ENCODE results near the gene CFB. TPM values are rescaled to one million over a fixed set of nuclear protein-coding genes. Genes with fewer than 3 reads are reported as not detected.

The CFB gene
- total and polyA plus RNA-seq, 9 of the 15 experiments (the other 6 are each of a cell fraction or from before 2014, with no cell fraction given): 0.08 to 0.91 (median 0.22) TPM; not detected in 4

DNA sequence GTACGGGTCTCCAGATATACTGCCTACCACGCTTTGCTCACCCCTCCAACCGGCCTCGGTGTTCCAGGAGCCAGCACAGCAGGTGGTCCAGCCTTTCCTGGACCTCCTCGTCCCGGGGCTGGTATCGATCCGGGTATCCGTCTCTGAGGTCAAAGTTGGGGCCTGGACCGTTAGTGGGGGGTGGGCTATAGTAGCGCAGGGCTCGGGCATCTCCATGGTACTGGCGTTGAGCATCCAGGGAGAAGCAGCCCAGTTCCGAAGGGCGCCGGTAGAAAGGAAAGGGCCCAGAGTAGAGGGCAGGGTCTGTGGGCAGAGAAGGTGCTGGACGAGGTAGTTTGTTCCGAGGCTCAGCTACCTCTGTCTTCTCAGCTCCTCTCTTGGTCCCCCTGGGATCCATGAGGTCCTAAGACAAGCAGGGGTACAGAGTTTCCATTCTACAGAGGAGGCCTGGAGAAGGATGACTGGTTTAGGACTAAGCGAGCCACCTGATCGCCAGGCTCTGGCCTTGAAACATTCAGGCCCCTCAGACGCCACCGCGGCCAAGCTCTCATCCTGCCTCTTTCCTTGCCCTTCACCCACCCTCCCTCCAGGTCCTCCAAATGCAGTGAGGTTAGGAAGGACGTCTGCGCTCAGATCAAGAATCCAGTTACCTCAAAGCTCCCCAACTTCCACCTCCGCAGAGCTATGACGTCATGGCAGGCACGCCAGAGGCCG is 25.5 kb downstream of the CFB start:
- intact Hi-C loops (cut with micrococcal nuclease) (loop anchor here (10.0 kb wide), 1 partner anchor 237 kb away; the partner anchor contains the start of gene CLIC1), in situ Hi-C loops (cut with MboI) (loop anchor here (5.0 kb wide), 1 partner anchor 46 kb away; no protein-coding TSS in a partner anchor)
- POLR2A ChIA-PET: interaction anchor here (0.6 to 5.8 kb wide), 12 partner anchors 8 to 422 kb away, joined by 3 to 74 read pairs (median 5); partner anchors contain the start of genes CFB, FKBPL, NELFE and SKIC2
- Histone ChIP-seq H3K4me1 (replicated peaks in 1 of 2; ENCODE audit: control insufficient read depth in 2 of 2, insufficient read depth in 2 of 2, low read length in 2 of 2) (peaks cover 56 to 61% of the 10 kb centered on the region in 2 experiments; a peak in 4 of 5 replicates), H3K9me1 (ENCODE audit: control insufficient read depth, insufficient read depth, low read length) (no peaks in the 10 kb centered on the region), H3K27me3 (ENCODE audit: control insufficient read depth in 2 of 2, insufficient read depth in 2 of 2, low read length in 2 of 2) (no peaks in the 10 kb centered on the region), H3K4me2 (ENCODE audit: insufficient read depth, low read length) (peak overlapping the region; percentile 99), H3K27ac (ENCODE audit: extremely low read depth, low read depth, low read length) (peak overlapping the region; percentile 84), H2AFZ (ENCODE audit: low read depth, low read length) (peak overlapping the region; percentile 93), H3K4me3 (peak overlapping the region; percentile 56), H3K36me3 (ENCODE audit: control insufficient read depth, insufficient read depth, low read length) (peaks cover 56% of the 10 kb centered on the region), H3K79me2 (ENCODE audit: control insufficient read depth, insufficient read depth, low read length) (peaks cover 48% of the 10 kb centered on the region), H3K9ac (ENCODE audit: insufficient read depth in 1 of 2, low read depth in 2 of 2, low read length in 2 of 2) (peak overlapping the region; percentile 90 to 96), H3K9me3 (replicated peaks; ENCODE audit: control insufficient read depth, insufficient read depth, low read depth, low read length) (no peaks in the 10 kb centered on the region), H4K20me1 (replicated peaks; ENCODE audit: control insufficient read depth, insufficient read depth, low read length) (no peaks in the 10 kb centered on the region)
- FAIRE-seq (no peak), DNase-seq (ENCODE audit: extremely low read depth in 1 of 4, low spot score in 3 of 4) (peak in 1 of 4 experiments; percentile 42), ATAC-seq (peak; percentile 1)
- TSS peak; percentile 84 for BruUV-seq (replicated peaks)
- 47% methylated on average over 29 of the region's 29 CpGs for WGBS (ENCODE audit: insufficient coverage, low coverage, missing lambda C conversion rate)
- CTCF ChIA-PET (ENCODE audit: low intra/inter-chr PET ratio): no interaction called here
- TF ChIP-seq FUS (optimal IDR thresholded peaks at IDR 0.05; ENCODE audit: low read depth, low read length): no peak
- TF ChIP-seq KDM1A (IDR thresholded peaks at IDR 0.05): peak in 1 of 2 experiments; percentile 89; a peak in 1 of 4 replicates
- TF ChIP-seq ZNF134 (CRISPR knock-in tag; conservative IDR thresholded peaks at IDR 0.05): 0 out of 2 replicates have a peak, but pooled peaks have one; percentile 6
- 0 out of 2 replicates have a peak, but pooled peaks have one; percentile 44 for TF ChIP-seq NR2F6 (CRISPR knock-in tag; IDR thresholded peaks at IDR 0.05)
- TF ChIP-seq RBM34 (IDR thresholded peaks at IDR 0.05; ENCODE audit: borderline replicate concordance, insufficient read depth, low read length): no peak
- TF ChIP-seq, protein P1, sequence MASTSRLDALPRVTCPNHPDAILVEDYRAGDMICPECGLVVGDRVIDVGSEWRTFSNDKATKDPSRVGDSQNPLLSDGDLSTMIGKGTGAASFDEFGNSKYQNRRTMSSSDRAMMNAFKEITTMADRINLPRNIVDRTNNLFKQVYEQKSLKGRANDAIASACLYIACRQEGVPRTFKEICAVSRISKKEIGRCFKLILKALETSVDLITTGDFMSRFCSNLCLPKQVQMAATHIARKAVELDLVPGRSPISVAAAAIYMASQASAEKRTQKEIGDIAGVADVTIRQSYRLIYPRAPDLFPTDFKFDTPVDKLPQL (IDR thresholded peaks at IDR 0.05; ENCODE audit: extremely low read depth, insufficient read length): no peak
- TF ChIP-seq, protein P2, sequence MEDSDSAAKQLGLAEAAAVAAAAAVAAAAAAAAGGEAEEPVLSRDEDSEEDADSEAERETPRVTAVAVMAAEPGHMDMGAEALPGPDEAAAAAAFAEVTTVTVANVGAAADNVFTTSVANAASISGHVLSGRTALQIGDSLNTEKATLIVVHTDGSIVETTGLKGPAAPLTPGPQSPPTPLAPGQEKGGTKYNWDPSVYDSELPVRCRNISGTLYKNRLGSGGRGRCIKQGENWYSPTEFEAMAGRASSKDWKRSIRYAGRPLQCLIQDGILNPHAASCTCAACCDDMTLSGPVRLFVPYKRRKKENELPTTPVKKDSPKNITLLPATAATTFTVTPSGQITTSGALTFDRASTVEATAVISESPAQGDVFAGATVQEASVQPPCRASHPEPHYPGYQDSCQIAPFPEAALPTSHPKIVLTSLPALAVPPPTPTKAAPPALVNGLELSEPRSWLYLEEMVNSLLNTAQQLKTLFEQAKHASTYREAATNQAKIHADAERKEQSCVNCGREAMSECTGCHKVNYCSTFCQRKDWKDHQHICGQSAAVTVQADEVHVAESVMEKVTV (CRISPR knock-in tag; IDR thresholded peaks at IDR 0.05): peak; percentile 42; the same call in 1 of the 2 replicates
- TF ChIP-seq TAF1 (IDR thresholded peaks at IDR 0.05; ENCODE audit: control insufficient read depth, extremely low read depth, insufficient read depth, low read length, severe bottlenecking): peak; percentile 10
- TF ChIP-seq ZFP1 (CRISPR knock-in tag; IDR thresholded peaks at IDR 0.05): peak; percentile 59; the same call in 1 of the 2 replicates
- TF ChIP-seq MBD2 (IDR thresholded peaks at IDR 0.05; ENCODE audit: borderline replicate concordance, low read depth): peak; percentile 48; the same call in 1 of the 2 replicates
- peak; percentile 18; the same call in 1 of the 2 replicates for TF ChIP-seq NR1H2 (CRISPR knock-in tag; IDR thresholded peaks at IDR 0.05)
- no peak for TF ChIP-seq SAFB (IDR thresholded peaks at IDR 0.05; ENCODE audit: borderline replicate concordance, low read depth, low read length)
- TF ChIP-seq BRD9 (IDR thresholded peaks at IDR 0.05; ENCODE audit: low read depth, partially characterized antibody): peak; percentile 48
- TF ChIP-seq, protein P3, sequence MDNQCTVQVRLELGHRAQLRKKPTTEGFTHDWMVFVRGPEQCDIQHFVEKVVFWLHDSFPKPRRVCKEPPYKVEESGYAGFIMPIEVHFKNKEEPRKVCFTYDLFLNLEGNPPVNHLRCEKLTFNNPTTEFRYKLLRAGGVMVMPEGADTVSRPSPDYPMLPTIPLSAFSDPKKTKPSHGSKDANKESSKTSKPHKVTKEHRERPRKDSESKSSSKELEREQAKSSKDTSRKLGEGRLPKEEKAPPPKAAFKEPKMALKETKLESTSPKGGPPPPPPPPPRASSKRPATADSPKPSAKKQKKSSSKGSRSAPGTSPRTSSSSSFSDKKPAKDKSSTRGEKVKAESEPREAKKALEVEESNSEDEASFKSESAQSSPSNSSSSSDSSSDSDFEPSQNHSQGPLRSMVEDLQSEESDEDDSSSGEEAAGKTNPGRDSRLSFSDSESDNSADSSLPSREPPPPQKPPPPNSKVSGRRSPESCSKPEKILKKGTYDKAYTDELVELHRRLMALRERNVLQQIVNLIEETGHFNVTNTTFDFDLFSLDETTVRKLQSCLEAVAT (IDR thresholded peaks at IDR 0.05): peak; percentile 44 to 82; a peak in 2 of 4 replicates
